Neural cell (in vitro differentiated cells): ENCODE results near the gene ARID3A. TPM values are rescaled to one million over a fixed set of nuclear protein-coding genes. Genes with fewer than 3 reads are reported as not detected.

Experiments
- H2AFZ ChIP-seq: fragments of 200-600, 300-800 bp; sonication (generic), shearing (Covaris generic); 2 replicates; pipeline ENCODE4 v1.6.0; 2014; ENCODE audit warnings: low read depth, mild to moderate bottlenecking, antibody characterized with exemption, low read length, moderate library complexity
- H3F3A ChIP-seq: fragments of 200-600 bp; shearing (Covaris generic); 2 replicates; pipeline ENCODE4 v1.6.1; 2016; ENCODE audit warnings: mild to moderate bottlenecking, moderate library complexity, mixed read lengths, antibody characterized with exemption, low read length; ENCODE audit not compliant: insufficient read depth, poor library complexity, severe bottlenecking
- H3K27ac ChIP-seq: fragments of 200-600, 300-800 bp; sonication (generic), shearing (Covaris generic); 2 replicates; pipeline ENCODE4 v1.5.1; 2014; ENCODE audit warnings: mild to moderate bottlenecking, low read length, moderate library complexity
- H3K27me3 ChIP-seq: fragments of 300-800, 200-600 bp; sonication (generic), shearing (Covaris generic); 2 replicates; pipeline ENCODE4 v1.6.0; 2014; ENCODE audit warnings: mild to moderate bottlenecking, low read depth, low read length, moderate library complexity; ENCODE audit not compliant: insufficient read depth
- H3K36me3 ChIP-seq: fragments of 300-800, 200-600 bp; sonication (generic), shearing (Covaris generic); 2 replicates; pipeline ENCODE4 v1.5.1; 2014; ENCODE audit warnings: mild to moderate bottlenecking, antibody characterized with exemption, low read length, moderate library complexity; ENCODE audit not compliant: insufficient read depth
- H3K4me2 ChIP-seq: fragments of 300-800, 200-600 bp; sonication (generic), shearing (Covaris generic); 2 replicates; pipeline ENCODE4 v1.6.0; 2014; ENCODE audit warnings: mild to moderate bottlenecking, low read length
- H3K4me3 ChIP-seq: fragments of 300-800, 200-600 bp; sonication (generic), shearing (Covaris generic); 2 replicates; pipeline ENCODE4 v1.5.1; 2014; ENCODE audit warnings: mild to moderate bottlenecking, low read length, moderate library complexity
- H3K79me2 ChIP-seq: fragments of 200-600 bp; shearing (Covaris generic); replicated peaks from 2 replicates; pipeline ENCODE4 v1.6.0; 2014; ENCODE audit warnings: mild to moderate bottlenecking, low read length, moderate library complexity; ENCODE audit not compliant: insufficient read depth
- H3K9ac ChIP-seq: fragments of 300-800, 200-600 bp; sonication (generic), shearing (Covaris generic); 2 replicates; pipeline ENCODE4 v1.6.1; 2016; ENCODE audit warnings: mild to moderate bottlenecking, low read length, mixed read lengths
- H3K9me2 ChIP-seq: fragments of 200-600 bp; shearing (Covaris generic); 2 replicates; pipeline ENCODE4 v1.6.1; 2016; ENCODE audit warnings: mild to moderate bottlenecking, low read length, mixed read lengths; ENCODE audit not compliant: insufficient read depth
- H3K9me3 ChIP-seq: fragments of 200-600, 300-800 bp; sonication (generic), shearing (Covaris generic); 2 replicates; pipeline ENCODE4 v1.6.1; 2016; ENCODE audit warnings: mild to moderate bottlenecking, mixed run types, low read length, moderate library complexity, mixed read lengths
- H4K20me1 ChIP-seq: fragments of 200-600 bp; shearing (Covaris generic); 2 replicates; pipeline ENCODE4 v1.6.1; 2016; ENCODE audit warnings: mild to moderate bottlenecking, mixed run types; ENCODE audit not compliant: insufficient read depth
- EP300 ChIP-seq: fragments of 450-650 bp; conservative IDR thresholded peaks from 2 replicates; pipeline ENCODE4 v1.6.1; 2014; ENCODE audit warnings: antibody characterized with exemption, mild to moderate bottlenecking, moderate library complexity; ENCODE audit not compliant: poor library complexity, severe bottlenecking
- EZH2 ChIP-seq: fragments of 200-600, 300-800 bp; shearing (Covaris generic), sonication (generic); IDR thresholded peaks from 2 replicates; pipeline ENCODE4 v1.6.1; 2014; ENCODE audit warnings: antibody characterized with exemption, low read length, borderline replicate concordance, mild to moderate bottlenecking; ENCODE audit not compliant: insufficient read depth, poor library complexity, severe bottlenecking
- MXI1 ChIP-seq: fragments of 450-650 bp; conservative IDR thresholded peaks from 2 replicates; pipeline ENCODE4 v1.6.1; 2014; ENCODE audit warnings: antibody characterized with exemption, mild to moderate bottlenecking; ENCODE audit not compliant: poor library complexity, severe bottlenecking
- POLR2AphosphoS5 ChIP-seq: IDR thresholded peaks from 2 replicates; pipeline ENCODE4 v1.6.1; 2012
- RAD21 ChIP-seq: fragments of 450-650 bp; conservative IDR thresholded peaks from 2 replicates; pipeline ENCODE4 v1.6.1; 2014; ENCODE audit warnings: antibody characterized with exemption, mild to moderate bottlenecking, moderate library complexity
- SMC3 ChIP-seq: fragments of 450-650 bp; conservative IDR thresholded peaks from 2 replicates; pipeline ENCODE4 v1.6.1; 2014; ENCODE audit warnings: antibody characterized with exemption, mild to moderate bottlenecking, moderate library complexity; ENCODE audit not compliant: poor library complexity
- TAF1 ChIP-seq: IDR thresholded peaks from 2 replicates; pipeline ENCODE4 v1.6.1; 2012; ENCODE audit warnings: low read depth
- polyA plus RNA-seq: library from polyadenylated mRNA; depleted of rRNA; stranded (reverse); fragments of >200 nt; gene quantifications from 2 replicates; pipeline ENCODE4 v1.2.3, GENCODE V29; 2014
- TF ChIP-seq, protein P1 (sequence below): IDR thresholded peaks from 2 replicates; pipeline ENCODE4 v1.6.1; 2012; ENCODE audit warnings: borderline replicate concordance
- TF ChIP-seq, protein P2 (sequence below): fragments of 450-650 bp; IDR thresholded peaks from 2 replicates; pipeline ENCODE4 v1.5.1; 2014; ENCODE audit warnings: antibody characterized with exemption, mild to moderate bottlenecking, moderate library complexity; ENCODE audit not compliant: poor library complexity, severe bottlenecking

Gene ARID3A
- polyA plus RNA-seq, 1 donor from 2014 or later, result 11.4 TPM

DNA sequence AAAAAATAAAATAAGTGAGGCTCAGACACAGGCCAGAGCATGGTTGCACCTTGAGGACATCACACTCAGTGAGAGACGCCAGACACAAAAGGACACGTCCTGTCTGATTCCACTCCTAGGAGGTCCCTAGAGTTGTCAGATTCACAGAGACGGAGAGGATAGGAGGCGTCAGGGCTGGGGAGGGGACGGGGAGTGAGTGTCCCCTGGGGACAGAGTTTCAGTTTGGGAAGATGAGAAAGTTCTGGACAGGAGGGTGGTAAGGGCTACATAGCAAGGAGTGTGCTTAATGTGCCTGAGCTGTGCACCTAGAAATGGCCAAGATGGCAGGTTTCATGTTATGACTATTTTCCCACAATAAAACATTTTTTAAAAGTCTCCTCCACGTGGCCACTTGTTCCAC is 72.2 kb downstream of the ARID3A start:
- no peaks in the 10 kb centered on the region for H3K9me3 ChIP-seq
- peaks cover 25% of the 10 kb centered on the region for H3K27me3 ChIP-seq
- no peak overlapping the region for H3K4me3 ChIP-seq
- no peak overlapping the region for H3K4me2 ChIP-seq
- no peaks in the 10 kb centered on the region for H3K36me3 ChIP-seq
- no peaks in the 10 kb centered on the region for H3K79me2 ChIP-seq
- no peak overlapping the region for H3K9ac ChIP-seq
- no peaks in the 10 kb centered on the region for H4K20me1 ChIP-seq
- no peaks in the 10 kb centered on the region for H3F3A ChIP-seq
- no peaks in the 10 kb centered on the region for H3K9me2 ChIP-seq
- TF ChIP-seq, protein P1, sequence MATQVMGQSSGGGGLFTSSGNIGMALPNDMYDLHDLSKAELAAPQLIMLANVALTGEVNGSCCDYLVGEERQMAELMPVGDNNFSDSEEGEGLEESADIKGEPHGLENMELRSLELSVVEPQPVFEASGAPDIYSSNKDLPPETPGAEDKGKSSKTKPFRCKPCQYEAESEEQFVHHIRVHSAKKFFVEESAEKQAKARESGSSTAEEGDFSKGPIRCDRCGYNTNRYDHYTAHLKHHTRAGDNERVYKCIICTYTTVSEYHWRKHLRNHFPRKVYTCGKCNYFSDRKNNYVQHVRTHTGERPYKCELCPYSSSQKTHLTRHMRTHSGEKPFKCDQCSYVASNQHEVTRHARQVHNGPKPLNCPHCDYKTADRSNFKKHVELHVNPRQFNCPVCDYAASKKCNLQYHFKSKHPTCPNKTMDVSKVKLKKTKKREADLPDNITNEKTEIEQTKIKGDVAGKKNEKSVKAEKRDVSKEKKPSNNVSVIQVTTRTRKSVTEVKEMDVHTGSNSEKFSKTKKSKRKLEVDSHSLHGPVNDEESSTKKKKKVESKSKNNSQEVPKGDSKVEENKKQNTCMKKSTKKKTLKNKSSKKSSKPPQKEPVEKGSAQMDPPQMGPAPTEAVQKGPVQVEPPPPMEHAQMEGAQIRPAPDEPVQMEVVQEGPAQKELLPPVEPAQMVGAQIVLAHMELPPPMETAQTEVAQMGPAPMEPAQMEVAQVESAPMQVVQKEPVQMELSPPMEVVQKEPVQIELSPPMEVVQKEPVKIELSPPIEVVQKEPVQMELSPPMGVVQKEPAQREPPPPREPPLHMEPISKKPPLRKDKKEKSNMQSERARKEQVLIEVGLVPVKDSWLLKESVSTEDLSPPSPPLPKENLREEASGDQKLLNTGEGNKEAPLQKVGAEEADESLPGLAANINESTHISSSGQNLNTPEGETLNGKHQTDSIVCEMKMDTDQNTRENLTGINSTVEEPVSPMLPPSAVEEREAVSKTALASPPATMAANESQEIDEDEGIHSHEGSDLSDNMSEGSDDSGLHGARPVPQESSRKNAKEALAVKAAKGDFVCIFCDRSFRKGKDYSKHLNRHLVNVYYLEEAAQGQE, result no peak
- TF ChIP-seq POLR2AphosphoS5, result no peak
- TF ChIP-seq EP300, result no peak
- no peak for TF ChIP-seq SMC3
- no peak for TF ChIP-seq MXI1
- TF ChIP-seq RAD21, result no peak
- TF ChIP-seq EZH2, result no peak
- TF ChIP-seq TAF1, result no peak
- TF ChIP-seq, protein P2, sequence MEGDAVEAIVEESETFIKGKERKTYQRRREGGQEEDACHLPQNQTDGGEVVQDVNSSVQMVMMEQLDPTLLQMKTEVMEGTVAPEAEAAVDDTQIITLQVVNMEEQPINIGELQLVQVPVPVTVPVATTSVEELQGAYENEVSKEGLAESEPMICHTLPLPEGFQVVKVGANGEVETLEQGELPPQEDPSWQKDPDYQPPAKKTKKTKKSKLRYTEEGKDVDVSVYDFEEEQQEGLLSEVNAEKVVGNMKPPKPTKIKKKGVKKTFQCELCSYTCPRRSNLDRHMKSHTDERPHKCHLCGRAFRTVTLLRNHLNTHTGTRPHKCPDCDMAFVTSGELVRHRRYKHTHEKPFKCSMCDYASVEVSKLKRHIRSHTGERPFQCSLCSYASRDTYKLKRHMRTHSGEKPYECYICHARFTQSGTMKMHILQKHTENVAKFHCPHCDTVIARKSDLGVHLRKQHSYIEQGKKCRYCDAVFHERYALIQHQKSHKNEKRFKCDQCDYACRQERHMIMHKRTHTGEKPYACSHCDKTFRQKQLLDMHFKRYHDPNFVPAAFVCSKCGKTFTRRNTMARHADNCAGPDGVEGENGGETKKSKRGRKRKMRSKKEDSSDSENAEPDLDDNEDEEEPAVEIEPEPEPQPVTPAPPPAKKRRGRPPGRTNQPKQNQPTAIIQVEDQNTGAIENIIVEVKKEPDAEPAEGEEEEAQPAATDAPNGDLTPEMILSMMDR, result no peak
- no peak overlapping the region for H3K27ac ChIP-seq
- H2AFZ ChIP-seq, result no peak overlapping the region

DNA sequence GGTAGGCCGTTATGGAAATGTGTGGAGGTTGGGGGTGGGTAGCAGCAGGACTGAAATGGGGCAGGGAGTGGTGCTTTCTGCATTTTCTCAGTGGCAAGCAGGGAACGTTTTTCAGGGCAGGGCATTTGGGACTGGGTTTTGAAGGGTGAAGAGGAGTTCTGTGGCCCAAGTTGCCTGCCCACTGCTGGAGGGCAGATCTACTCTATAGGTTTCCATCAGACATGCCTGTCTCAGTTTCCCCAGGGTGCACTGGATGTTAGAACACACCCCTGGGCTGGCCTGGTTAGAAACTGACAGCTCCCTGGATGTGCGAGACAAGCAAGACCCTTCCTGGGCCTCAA is 73.5 kb downstream of the ARID3A start:
- Histone ChIP-seq H3K27ac (no peak overlapping the region), H3F3A (no peaks in the 10 kb centered on the region), H3K4me2 (no peak overlapping the region), H2AFZ (no peak overlapping the region), H3K79me2 (no peaks in the 10 kb centered on the region), H3K4me3 (no peak overlapping the region), H3K9ac (no peak overlapping the region), H3K36me3 (no peaks in the 10 kb centered on the region), H3K9me2 (no peaks in the 10 kb centered on the region), H3K9me3 (no peaks in the 10 kb centered on the region), H4K20me1 (no peaks in the 10 kb centered on the region), H3K27me3 (peaks cover 25% of the 10 kb centered on the region)
- no peak for TF ChIP-seq EZH2
- TF ChIP-seq SMC3, result no peak
- TF ChIP-seq POLR2AphosphoS5, result no peak
- TF ChIP-seq, protein P1, result no peak
- no peak for TF ChIP-seq RAD21
- no peak for TF ChIP-seq TAF1
- TF ChIP-seq EP300, result no peak
- TF ChIP-seq MXI1, result no peak
- TF ChIP-seq, protein P2, result no peak
